H1 (cell line): ENCODE measurements around the gene SLC24A3. TPM values are rescaled to one million over a fixed set of nuclear protein-coding genes. Genes with fewer than 3 reads are reported as not detected.

Source experiments
- CBX5 ChIP-seq: fragments of 300-800, 300-1000 bp; sonication (generic); IDR thresholded peaks from 2 replicates; pipeline ENCODE4 v1.7.1; 2016; ENCODE audit warnings: antibody characterized with exemption, low read length, low read depth
- CBX8 ChIP-seq: fragments of 300-800, 300-1000 bp; sonication (generic); IDR thresholded peaks from 2 replicates; pipeline ENCODE4 v1.7.1; 2016; ENCODE audit warnings: low read depth, low read length, borderline replicate concordance
- RBBP5 ChIP-seq: IDR thresholded peaks from 2 replicates; pipeline ENCODE4 v1.7.1; 2012; ENCODE audit warnings: low read depth, mild to moderate bottlenecking, inconsistent platforms, low read length, moderate library complexity, borderline replicate concordance
- SIN3A ChIP-seq, 2 experiments: IDR thresholded peaks in 1 of 2; conservative IDR thresholded peaks in 1 of 2; 2 replicates each; pipeline ENCODE4 v1.6.1; 2011 to 2012; ENCODE audit warnings: low read length in 2 of 2, improper control_type of control experiment in 1 of 2, low read depth in 1 of 2, mild to moderate bottlenecking in 1 of 2
- TBP ChIP-seq: IDR thresholded peaks from 2 replicates; pipeline ENCODE4 v1.6.1; 2011; ENCODE audit warnings: low read depth, low read length, improper control_type of control experiment
- polyA plus RNA-seq, 7 experiments: library from polyadenylated mRNA; depleted of rRNA in 3 of 7; stranded (reverse) in 5 of 7; unstranded in 2 of 7; fragments of >200 nt in 5 of 7; fragments of 200-250 nt in 2 of 7; gene quantifications; 1 replicate in 5 of 7; 2 replicates in 1 of 7; 4 replicates in 1 of 7; pipeline versions ENCODE4 v1.2.1 to v1.2.3, GENCODE V29; 2011 to 2013; ENCODE audit warnings: missing spikeins in 2 of 7, mixed read lengths in 2 of 7
- total RNA-seq: library from RNA; stranded (reverse); fragmentation: NEBNext Ultra II Directional; extraction: Animal tissue kit (Norgen Biotek cat#: 25700); gene quantifications from 2 replicates; pipeline ENCODE4 v1.2.1, GENCODE V29; 2021
- TF ChIP-seq, protein P1 (sequence below): IDR thresholded peaks from 2 replicates; pipeline ENCODE4 v1.6.1; 2011; ENCODE audit warnings: low read length, improper control_type of control experiment

The SLC24A3 gene
- total and polyA plus RNA-seq, 2 of the 8 experiments (the other 6 are each of a cell fraction or from before 2014, with no cell fraction given) = 4.5 to 6.3 TPM

DNA sequence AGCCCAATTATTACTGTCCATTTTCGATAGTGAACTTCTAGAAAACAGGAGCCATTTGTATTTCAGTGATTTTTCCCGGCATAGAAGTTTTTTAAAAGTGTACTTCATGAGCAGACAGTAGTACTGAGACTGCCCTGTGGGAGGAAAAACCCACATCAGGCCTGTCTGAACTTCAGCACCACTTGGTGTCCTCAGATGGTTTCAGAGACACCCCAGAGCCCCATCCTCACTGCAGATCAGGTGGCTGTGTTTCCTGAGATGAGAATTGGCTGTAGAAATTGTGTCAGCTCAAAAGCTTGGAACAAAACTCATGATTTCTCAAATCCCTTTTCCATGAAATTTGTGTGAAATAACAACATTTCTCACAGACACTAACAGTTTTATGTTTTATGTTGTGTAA is 435.6 kb downstream of the SLC24A3 start (continued):
- TF ChIP-seq, protein P1, sequence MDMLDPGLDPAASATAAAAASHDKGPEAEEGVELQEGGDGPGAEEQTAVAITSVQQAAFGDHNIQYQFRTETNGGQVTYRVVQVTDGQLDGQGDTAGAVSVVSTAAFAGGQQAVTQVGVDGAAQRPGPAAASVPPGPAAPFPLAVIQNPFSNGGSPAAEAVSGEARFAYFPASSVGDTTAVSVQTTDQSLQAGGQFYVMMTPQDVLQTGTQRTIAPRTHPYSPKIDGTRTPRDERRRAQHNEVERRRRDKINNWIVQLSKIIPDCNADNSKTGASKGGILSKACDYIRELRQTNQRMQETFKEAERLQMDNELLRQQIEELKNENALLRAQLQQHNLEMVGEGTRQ = no peak
- TF ChIP-seq RBBP5 = no peak
- no peak for TF ChIP-seq CBX8
- no peak for TF ChIP-seq CBX5
- no peak for TF ChIP-seq TBP
- TF ChIP-seq SIN3A (conservative IDR thresholded peaks at IDR 0.05 in 1 of 2, IDR thresholded peaks at IDR 0.05 in 1 of 2; ENCODE audit: low read depth in 1 of 2, low read length in 2 of 2) = no peak
